Hypothalamus (tissue), 51 donors: ENCODE data around the gene ZNF316.

Experiments used
- DNase-seq, 51 donors: peaks; one replicate each; lab custom pipeline; 2025; lab: John Stamatoyannopoulos, UW

Gene ZNF316

DNA sequence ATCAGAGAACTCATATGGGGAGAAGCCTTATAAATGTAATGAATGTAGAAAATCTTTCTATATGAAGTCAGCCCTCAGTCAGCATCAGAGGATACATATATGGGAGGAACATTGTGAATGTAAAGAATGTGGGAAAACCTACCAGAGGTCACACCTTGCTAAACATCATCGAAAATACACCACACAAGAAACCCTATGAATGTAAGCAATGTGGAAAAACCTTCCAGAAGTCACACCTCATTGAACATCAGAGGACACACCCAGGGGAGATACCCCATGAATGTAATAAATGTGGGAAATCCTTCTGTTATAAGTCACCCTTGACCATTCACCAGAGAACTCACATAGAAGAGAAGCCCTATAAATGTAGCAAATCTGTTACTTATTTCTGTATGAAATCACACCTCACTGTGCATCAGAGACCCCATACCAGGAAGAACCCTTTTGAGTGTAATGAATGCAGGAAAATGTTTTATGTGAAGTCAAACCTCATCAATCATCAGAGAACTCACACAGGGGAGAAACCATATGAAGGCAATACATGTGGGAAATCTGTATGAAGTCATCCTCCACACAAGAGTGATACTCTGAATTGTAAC is 38.8 kb downstream of the ZNF316 start:
- no peak for DNase-seq

DNA sequence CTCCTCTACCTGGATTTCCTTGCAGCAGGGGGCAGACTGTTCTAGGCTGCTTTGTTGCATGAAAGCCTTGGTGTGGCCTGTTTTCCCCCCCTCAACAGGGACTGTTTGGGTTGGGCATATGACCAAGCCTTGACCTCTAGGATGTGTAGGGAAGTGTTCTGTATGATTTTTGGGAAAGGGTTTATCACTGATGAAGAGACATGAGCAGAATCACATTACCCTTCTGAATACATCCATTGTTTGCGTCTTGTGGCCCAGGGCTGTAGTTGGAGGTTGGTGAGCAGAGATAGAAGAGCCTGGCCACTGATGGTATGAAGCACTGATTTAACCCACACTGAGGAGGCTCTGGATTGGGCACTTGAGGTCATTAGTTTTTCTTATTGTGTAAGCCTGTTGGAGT is 43.0 kb downstream of the ZNF316 start:
- DNase-seq = no peak

DNA sequence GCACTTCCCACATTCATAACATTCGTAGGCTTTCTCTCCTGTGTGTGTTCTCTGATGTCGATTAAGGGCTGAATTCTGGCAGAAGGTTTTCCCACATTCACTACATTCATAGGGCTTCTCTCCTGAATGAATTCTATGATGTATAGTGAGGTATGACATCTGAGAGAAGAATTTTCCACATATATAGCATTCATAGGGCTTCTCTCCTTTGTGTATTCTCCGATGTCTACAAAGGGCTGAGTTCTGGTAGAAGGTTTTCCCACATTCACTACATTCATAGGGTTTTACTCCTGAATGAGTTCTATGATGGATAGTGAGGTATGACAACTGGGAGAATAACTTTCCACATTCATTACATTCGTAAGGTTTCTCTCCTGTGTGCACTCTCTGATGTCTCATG is 54.0 kb downstream of the ZNF316 start:
- no peak for DNase-seq

DNA sequence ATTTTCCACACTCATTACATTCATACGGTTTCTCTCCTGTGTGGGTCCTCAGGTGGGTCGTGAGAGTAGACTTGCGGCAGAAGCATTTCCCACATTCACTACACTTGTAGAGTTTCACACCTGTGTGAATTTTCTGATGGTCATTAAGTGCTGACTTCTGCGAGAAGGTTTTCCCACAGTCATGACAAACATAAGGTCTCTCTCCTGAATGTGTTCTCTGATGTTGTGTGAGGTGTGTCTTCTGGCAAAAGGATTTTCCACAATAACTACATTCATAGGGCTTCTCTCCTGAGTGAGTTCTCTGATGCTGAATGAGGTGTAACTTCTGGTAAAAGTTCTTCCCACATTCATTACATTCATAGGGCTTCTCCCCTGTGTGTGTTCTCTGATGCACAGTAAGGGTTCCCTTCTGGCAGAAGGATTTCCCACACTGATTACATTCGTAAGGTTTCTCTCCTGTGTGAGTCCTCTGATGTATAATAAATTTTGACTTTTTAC is 54.5 kb downstream of the ZNF316 start:
- DNase-seq = no peak

DNA sequence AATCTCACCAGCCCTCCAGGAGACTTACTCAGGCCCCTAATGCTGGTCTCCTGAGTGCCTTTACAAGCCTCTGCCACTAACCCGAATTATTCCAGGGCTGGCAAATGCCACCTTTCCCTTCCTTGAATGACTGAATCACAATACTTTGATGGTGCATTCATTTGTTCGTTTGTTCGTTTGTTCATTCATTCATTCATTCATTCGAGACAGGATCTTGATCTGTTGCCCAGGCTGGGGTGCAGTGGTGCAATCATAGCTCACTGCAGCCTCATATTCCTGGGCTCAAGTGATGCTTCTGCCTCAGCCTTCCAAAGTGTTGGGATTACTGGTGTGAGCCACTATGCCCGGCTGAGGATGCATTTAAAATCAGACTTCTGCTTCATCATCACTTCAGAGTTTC is 63.7 kb downstream of the ZNF316 start:
- DNase-seq = no peak

DNA sequence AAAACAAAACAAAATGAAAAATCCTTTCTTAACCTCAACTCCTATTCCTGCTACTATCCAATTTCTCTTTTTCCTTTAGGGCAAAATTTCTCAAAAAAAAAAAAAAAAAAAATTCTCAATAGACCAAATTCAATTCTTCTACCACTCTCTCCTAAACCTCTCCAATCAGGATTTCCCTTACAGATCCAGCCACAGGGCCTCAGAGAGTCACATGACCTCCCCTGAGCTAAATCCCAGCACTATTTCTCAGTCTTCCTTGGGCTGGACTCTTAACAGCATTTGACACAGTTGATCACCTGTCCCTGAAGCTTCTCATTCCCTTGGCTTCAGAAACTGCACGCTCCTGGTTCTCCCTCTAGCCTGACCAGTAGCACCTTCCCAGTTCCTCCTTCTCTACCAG is 64.7 kb downstream of the ZNF316 start:
- no peak for DNase-seq
